HepG2 (cell line): ENCODE results near the gene ABCA4. TPM values are rescaled to one million over a fixed set of nuclear protein-coding genes. Genes with fewer than 3 reads are reported as not detected.

Experiments used
- ATF7-NPFF ChIP-seq: sonication (generic); formaldehyde crosslinking; IDR thresholded peaks from 2 replicates; pipeline ENCODE4 v1.8.1; 2023; ENCODE audit warnings: mild to moderate bottlenecking, low read depth, missing genetic modification reagents, moderate library complexity
- BORCS8-MEF2B ChIP-seq: sonication (generic); formaldehyde crosslinking; IDR thresholded peaks from 2 replicates; pipeline ENCODE4 v1.8.0; 2022; ENCODE audit warnings: mild to moderate bottlenecking, missing genetic modification reagents
- DBP ChIP-seq: sonication (generic); formaldehyde crosslinking; IDR thresholded peaks from 2 replicates; pipeline ENCODE4 v1.4.0; 2020; ENCODE audit warnings: missing genetic modification reagents; ENCODE audit errors: not compliant biosample characterization
- DRAP1 ChIP-seq: IDR thresholded peaks from 2 replicates; pipeline ENCODE4 v1.6.1; 2016; ENCODE audit warnings: missing genetic modification reagents, missing compliant biosample characterization
- HDAC1 ChIP-seq: sonication (generic); formaldehyde crosslinking; IDR thresholded peaks from 2 replicates; pipeline ENCODE4 v1.5.1; 2020; ENCODE audit warnings: mild to moderate bottlenecking, missing genetic modification reagents
- IRF2 ChIP-seq: IDR thresholded peaks from 2 replicates; pipeline ENCODE4 v1.6.1; 2018; ENCODE audit warnings: missing genetic modification reagents, missing compliant biosample characterization
- KLF6 ChIP-seq: IDR thresholded peaks from 2 replicates; pipeline ENCODE4 v1.8.0; 2016; ENCODE audit warnings: missing biosample characterization, missing genetic modification reagents
- MBD4 ChIP-seq: IDR thresholded peaks from 2 replicates; pipeline ENCODE4 v1.6.1; 2012; ENCODE audit warnings: low read length, inconsistent platforms, borderline replicate concordance
- NFIB ChIP-seq: sonication (generic); formaldehyde crosslinking; IDR thresholded peaks from 2 replicates; pipeline ENCODE4 v1.9.0; 2021; ENCODE audit warnings: missing genetic modification reagents, mild to moderate bottlenecking, borderline replicate concordance
- PAXIP1 ChIP-seq: sonication (generic); formaldehyde crosslinking; conservative IDR thresholded peaks from 2 replicates; pipeline ENCODE4 v1.4.0; 2020; ENCODE audit warnings: mild to moderate bottlenecking, missing genetic modification reagents, moderate library complexity
- RARA ChIP-seq: IDR thresholded peaks from 2 replicates; pipeline ENCODE4 v1.6.1; 2016; ENCODE audit warnings: missing genetic modification reagents, missing compliant biosample characterization
- REXO4 ChIP-seq: sonication (generic); formaldehyde crosslinking; IDR thresholded peaks from 2 replicates; pipeline ENCODE4 v1.8.0; 2022; ENCODE audit warnings: missing genetic modification reagents, mild to moderate bottlenecking, borderline replicate concordance
- RFX1 ChIP-seq: fragments of 450-650 bp; IDR thresholded peaks from 2 replicates; pipeline ENCODE4 v1.6.1; 2017
- SALL1 ChIP-seq: sonication (generic); formaldehyde crosslinking; IDR thresholded peaks from 2 replicates; pipeline ENCODE4 v1.8.0; 2022; ENCODE audit warnings: mild to moderate bottlenecking, missing genetic modification reagents
- SMARCC2 ChIP-seq: fragments of 450-650 bp; IDR thresholded peaks from 2 replicates; pipeline ENCODE4 v1.6.1; 2017; ENCODE audit warnings: antibody characterized with exemption, mild to moderate bottlenecking
- TAF1 ChIP-seq: sonication (generic); formaldehyde crosslinking; IDR thresholded peaks from 2 replicates; pipeline ENCODE4 v1.4.0; 2020; ENCODE audit warnings: missing genetic modification reagents
- ZNF326 ChIP-seq: sonication (generic); formaldehyde crosslinking; IDR thresholded peaks from 2 replicates; pipeline ENCODE4 v1.4.0; 2020; ENCODE audit warnings: missing genetic modification reagents, borderline replicate concordance
- ZNF598 ChIP-seq: sonication (generic); formaldehyde crosslinking; IDR thresholded peaks from 2 replicates; pipeline ENCODE4 v1.5.1; 2020; ENCODE audit warnings: mild to moderate bottlenecking, missing genetic modification reagents, borderline replicate concordance
- ZNF720 ChIP-seq: sonication (generic); formaldehyde crosslinking; IDR thresholded peaks from 2 replicates; pipeline ENCODE4 v1.4.0; 2020; ENCODE audit warnings: missing genetic modification reagents
- polyA plus RNA-seq, 8 experiments: library from polyadenylated mRNA; depleted of rRNA in 3 of 8; stranded (reverse) in 7 of 8; unstranded in 1 of 8; fragments of >200 nt; fragmentation: Illumina TruSeq in 4 of 8; extraction: Trizol in 4 of 8; gene quantifications; 2 replicates each; pipeline versions ENCODE4 v1.2.1 to v1.2.3, GENCODE V29; 2011 to 2016; ENCODE audit warnings: low read depth in 4 of 8, missing spikeins in 1 of 8, mixed read lengths in 1 of 8; ENCODE audit not compliant: insufficient read depth in 1 of 8
- total RNA-seq, 5 experiments: library from RNA; depleted of rRNA; stranded (reverse); fragments of >200 nt; fragmentation: Illumina TruSeq; extraction: Trizol; gene quantifications; 2 replicates each; pipeline ENCODE4 v1.2.3, GENCODE V29; 2016; ENCODE audit warnings: low read depth in 1 of 5
- TF ChIP-seq, protein P1 (sequence below): sonication (generic); formaldehyde crosslinking; IDR thresholded peaks from 2 replicates; pipeline ENCODE4 v1.5.0; 2020; ENCODE audit warnings: missing genetic modification reagents
- TF ChIP-seq, protein P2 (sequence below): fragments of 450-650 bp; IDR thresholded peaks from 2 replicates; pipeline ENCODE4 v1.6.1; 2017; ENCODE audit warnings: mild to moderate bottlenecking

ABCA4 gene
- total and polyA plus RNA-seq, 2 of the 13 experiments (the other 11 are each of a cell fraction or from before 2014, with no cell fraction given), result 0.24 to 0.67 TPM

GRCh38 chr1:94068096-94068998 is 52.6 kb downstream of the ABCA4 start (continued):
- TF ChIP-seq PAXIP1 (CRISPR knock-in tag), result no peak; the same call in 1 of the 2 replicates
- no peak for TF ChIP-seq TAF1 (CRISPR knock-in tag)
- TF ChIP-seq, protein P1, sequence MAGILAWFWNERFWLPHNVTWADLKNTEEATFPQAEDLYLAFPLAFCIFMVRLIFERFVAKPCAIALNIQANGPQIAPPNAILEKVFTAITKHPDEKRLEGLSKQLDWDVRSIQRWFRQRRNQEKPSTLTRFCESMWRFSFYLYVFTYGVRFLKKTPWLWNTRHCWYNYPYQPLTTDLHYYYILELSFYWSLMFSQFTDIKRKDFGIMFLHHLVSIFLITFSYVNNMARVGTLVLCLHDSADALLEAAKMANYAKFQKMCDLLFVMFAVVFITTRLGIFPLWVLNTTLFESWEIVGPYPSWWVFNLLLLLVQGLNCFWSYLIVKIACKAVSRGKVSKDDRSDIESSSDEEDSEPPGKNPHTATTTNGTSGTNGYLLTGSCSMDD (CRISPR knock-in tag), result no peak
- no peak for TF ChIP-seq NFIB
- no peak for TF ChIP-seq RFX1
- TF ChIP-seq DRAP1 (CRISPR knock-in tag), result peak; percentile 53; the same call in 1 of the 2 replicates
- no peak for TF ChIP-seq ZNF720 (CRISPR knock-in tag)
- peak; percentile 22; the same call in 1 of the 2 replicates for TF ChIP-seq HDAC1 (CRISPR knock-in tag)
- no peak for TF ChIP-seq ZNF598 (CRISPR knock-in tag)
- TF ChIP-seq DBP (CRISPR knock-in tag), result no peak
- TF ChIP-seq BORCS8-MEF2B (CRISPR knock-in tag), result no peak
- no peak for TF ChIP-seq ZNF326 (CRISPR knock-in tag)
- TF ChIP-seq ATF7-NPFF, result no peak
- peak; percentile 87 for TF ChIP-seq RARA (CRISPR knock-in tag)
- peak; percentile 25; the same call in 1 of the 2 replicates for TF ChIP-seq MBD4
- TF ChIP-seq IRF2 (CRISPR knock-in tag), result peak; percentile 25
- no peak for TF ChIP-seq KLF6 (CRISPR knock-in tag)
- peak; percentile 46; the same call in 1 of the 2 replicates for TF ChIP-seq SALL1 (CRISPR knock-in tag)
- TF ChIP-seq, protein P2, sequence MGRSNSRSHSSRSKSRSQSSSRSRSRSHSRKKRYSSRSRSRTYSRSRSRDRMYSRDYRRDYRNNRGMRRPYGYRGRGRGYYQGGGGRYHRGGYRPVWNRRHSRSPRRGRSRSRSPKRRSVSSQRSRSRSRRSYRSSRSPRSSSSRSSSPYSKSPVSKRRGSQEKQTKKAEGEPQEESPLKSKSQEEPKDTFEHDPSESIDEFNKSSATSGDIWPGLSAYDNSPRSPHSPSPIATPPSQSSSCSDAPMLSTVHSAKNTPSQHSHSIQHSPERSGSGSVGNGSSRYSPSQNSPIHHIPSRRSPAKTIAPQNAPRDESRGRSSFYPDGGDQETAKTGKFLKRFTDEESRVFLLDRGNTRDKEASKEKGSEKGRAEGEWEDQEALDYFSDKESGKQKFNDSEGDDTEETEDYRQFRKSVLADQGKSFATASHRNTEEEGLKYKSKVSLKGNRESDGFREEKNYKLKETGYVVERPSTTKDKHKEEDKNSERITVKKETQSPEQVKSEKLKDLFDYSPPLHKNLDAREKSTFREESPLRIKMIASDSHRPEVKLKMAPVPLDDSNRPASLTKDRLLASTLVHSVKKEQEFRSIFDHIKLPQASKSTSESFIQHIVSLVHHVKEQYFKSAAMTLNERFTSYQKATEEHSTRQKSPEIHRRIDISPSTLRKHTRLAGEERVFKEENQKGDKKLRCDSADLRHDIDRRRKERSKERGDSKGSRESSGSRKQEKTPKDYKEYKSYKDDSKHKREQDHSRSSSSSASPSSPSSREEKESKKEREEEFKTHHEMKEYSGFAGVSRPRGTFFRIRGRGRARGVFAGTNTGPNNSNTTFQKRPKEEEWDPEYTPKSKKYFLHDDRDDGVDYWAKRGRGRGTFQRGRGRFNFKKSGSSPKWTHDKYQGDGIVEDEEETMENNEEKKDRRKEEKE, result no peak
- no peak for TF ChIP-seq REXO4 (CRISPR knock-in tag)
- TF ChIP-seq SMARCC2, result no peak
